Measurements from ENCODE around the gene TMEM169.

Gene TMEM169

GRCh38 chr2:216147172-216148131 lies 65.7 kb downstream of the TMEM169 start:
- no peak overlapping the region for H3K27ac ChIP-seq (ENCODE audit: low read depth, low read length, poor library complexity, severe bottlenecking)
- no peak overlapping the region for H3K4me2 ChIP-seq (ENCODE audit: low read length)
- no peaks in the 10 kb centered on the region for H4K20me1 ChIP-seq (ENCODE audit: insufficient read depth, low read length)
- no peaks in the 10 kb centered on the region for H3K9me3 ChIP-seq (ENCODE audit: low read length)
- H3K79me2 ChIP-seq (ENCODE audit: insufficient read depth, low read length) = no peaks in the 10 kb centered on the region
- no peaks in the 10 kb centered on the region for H3K4me1 ChIP-seq (ENCODE audit: insufficient read depth, low read length, severe bottlenecking)
- H3F3A ChIP-seq (ENCODE audit: insufficient read depth, low read length) = no peaks in the 10 kb centered on the region
- H3K9me2 ChIP-seq (ENCODE audit: low read depth, low read length) = no peaks in the 10 kb centered on the region
- no peak overlapping the region for H3K9ac ChIP-seq (ENCODE audit: low read length)
- H2AFZ ChIP-seq (ENCODE audit: low read length) = no peak overlapping the region
- TF ChIP-seq EZH2 (IDR thresholded peaks at IDR 0.05; ENCODE audit: borderline replicate concordance, low read length) (no peak), CTCF (IDR thresholded peaks at IDR 0.05; ENCODE audit: low read length) (no peak)
- H3K36me3 ChIP-seq (ENCODE audit: insufficient read depth, low read length) = peaks cover 98% of the 10 kb centered on the region
- no peaks in the 10 kb centered on the region for H3K27me3 ChIP-seq (ENCODE audit: insufficient read depth, low read length)
- no peak overlapping the region for H3K4me3 ChIP-seq (ENCODE audit: low read depth, low read length, poor library complexity, severe bottlenecking)

GRCh38 chr2:216148983-216149382 lies 67.3 kb downstream of the TMEM169 start:
- Histone ChIP-seq H3K9me3 (ENCODE audit: low read length) (no peaks in the 10 kb centered on the region), H3K27me3 (ENCODE audit: insufficient read depth, low read length) (no peaks in the 10 kb centered on the region), H3F3A (ENCODE audit: insufficient read depth, low read length) (no peaks in the 10 kb centered on the region), H3K79me2 (ENCODE audit: insufficient read depth, low read length) (no peaks in the 10 kb centered on the region), H4K20me1 (ENCODE audit: insufficient read depth, low read length) (no peaks in the 10 kb centered on the region; the same call in 1 of the 2 replicates), H3K4me3 (ENCODE audit: low read depth, low read length, poor library complexity, severe bottlenecking) (no peak overlapping the region), H2AFZ (ENCODE audit: low read length) (no peak overlapping the region), H3K36me3 (ENCODE audit: insufficient read depth, low read length) (peaks cover 98% of the 10 kb centered on the region), H3K4me2 (ENCODE audit: low read length) (no peak overlapping the region), H3K27ac (ENCODE audit: low read depth, low read length, poor library complexity, severe bottlenecking) (no peak overlapping the region), H3K9ac (ENCODE audit: low read length) (no peak overlapping the region), H3K9me2 (ENCODE audit: low read depth, low read length) (no peaks in the 10 kb centered on the region), H3K4me1 (ENCODE audit: insufficient read depth, low read length, severe bottlenecking) (no peaks in the 10 kb centered on the region)
- TF ChIP-seq EZH2 (IDR thresholded peaks at IDR 0.05; ENCODE audit: borderline replicate concordance, low read length) (no peak), CTCF (IDR thresholded peaks at IDR 0.05; ENCODE audit: low read length) (no peak)

GRCh38 chr2:216149741-216150140 lies 68.0 kb downstream of the TMEM169 start:
- H3K4me1 ChIP-seq (ENCODE audit: insufficient read depth, low read length, severe bottlenecking) = no peaks in the 10 kb centered on the region
- no peaks in the 10 kb centered on the region for H3K27me3 ChIP-seq (ENCODE audit: insufficient read depth, low read length)
- H3K9ac ChIP-seq (ENCODE audit: low read length) = no peak overlapping the region
- H3K4me2 ChIP-seq (ENCODE audit: low read length) = no peak overlapping the region
- TF ChIP-seq EZH2 (IDR thresholded peaks at IDR 0.05; ENCODE audit: borderline replicate concordance, low read length) (no peak), CTCF (IDR thresholded peaks at IDR 0.05; ENCODE audit: low read length) (no peak)
- H3K36me3 ChIP-seq (ENCODE audit: insufficient read depth, low read length) = peaks cover 98% of the 10 kb centered on the region
- H3K9me2 ChIP-seq (ENCODE audit: low read depth, low read length) = no peaks in the 10 kb centered on the region
- no peak overlapping the region for H2AFZ ChIP-seq (ENCODE audit: low read length)
- no peaks in the 10 kb centered on the region for H3K79me2 ChIP-seq (ENCODE audit: insufficient read depth, low read length)
- H3K4me3 ChIP-seq (ENCODE audit: low read depth, low read length, poor library complexity, severe bottlenecking) = no peak overlapping the region
- no peaks in the 10 kb centered on the region for H3F3A ChIP-seq (ENCODE audit: insufficient read depth, low read length)
- no peaks in the 10 kb centered on the region; the same call in 1 of the 2 replicates for H4K20me1 ChIP-seq (ENCODE audit: insufficient read depth, low read length)
- no peaks in the 10 kb centered on the region for H3K9me3 ChIP-seq (ENCODE audit: low read length)
- no peak overlapping the region for H3K27ac ChIP-seq (ENCODE audit: low read depth, low read length, poor library complexity, severe bottlenecking)
